Hematopoietic multipotent progenitor cell treated with erythropoietin and hydrocortisone succinate and interleukin-3 and kit ligand, for 6 days (in vitro differentiated cells): ENCODE data around the gene FGGY.
"Not testable (repeated sequence)": the region's sequence is repeated elsewhere in the genome, so short reads cannot be mapped to it uniquely, and the experiment has no call there.

Source experiments
- DNase-seq: peaks from one replicate; pipeline ENCODE4 v3.0.0-alpha.2; 2015

FGGY gene

GRCh38 chr1:59296358-59297256 lies at the start of gene FGGY:
TSS of gene FGGY (plus strand) at chr1:59297094. CDS start at chr1:59321550, 24,456 bp downstream.
- DNase-seq = peak; percentile 99

- no peak for DNase-seq
These were observed 48.1 kb upstream of the FGGY start for GRCh38 chr1:59248758-59249157.

GRCh38 chr1:59249396-59250137 lies 47.3 kb upstream of the FGGY start:
- no peak for DNase-seq

- not testable (repeated sequence) for DNase-seq
These were observed 45.8 kb upstream of the FGGY start for GRCh38 chr1:59251061-59251460.

GRCh38 chr1:59256429-59256828 lies 40.5 kb upstream of the FGGY start:
- DNase-seq = not testable (repeated sequence)

- DNase-seq = no peak
These were observed 38.4 kb upstream of the FGGY start for GRCh38 chr1:59258412-59259032.

- DNase-seq = no peak
These were observed 35.4 kb upstream of the FGGY start for GRCh38 chr1:59261537-59261936.

GRCh38 chr1:59262631-59263030 lies 34.3 kb upstream of the FGGY start:
- DNase-seq = no peak

GRCh38 chr1:59263111-59263510 lies 33.8 kb upstream of the FGGY start:
- DNase-seq = no peak

- no peak for DNase-seq
These were observed 31.3 kb upstream of the FGGY start for GRCh38 chr1:59265622-59266021.

- no peak for DNase-seq
These were observed 30.5 kb upstream of the FGGY start for GRCh38 chr1:59266180-59266926.

GRCh38 chr1:59266927-59267293 lies 30.0 kb upstream of the FGGY start:
- no peak for DNase-seq

- no peak for DNase-seq
These were observed 28.5 kb upstream of the FGGY start for GRCh38 chr1:59268406-59268805.

- DNase-seq = no peak
These were observed 25.2 kb upstream of the FGGY start for GRCh38 chr1:59271561-59272260.

- no peak for DNase-seq
These were observed 24.4 kb upstream of the FGGY start for GRCh38 chr1:59272507-59272906.

- no peak for DNase-seq
These were observed 20.4 kb upstream of the FGGY start for GRCh38 chr1:59276439-59276851.

- no peak for DNase-seq
These were observed 18.0 kb upstream of the FGGY start for GRCh38 chr1:59278780-59279354.

GRCh38 chr1:59279645-59280044 lies 17.2 kb upstream of the FGGY start:
- no peak for DNase-seq

GRCh38 chr1:59282951-59283350 lies 13.9 kb upstream of the FGGY start:
- DNase-seq = no peak

GRCh38 chr1:59285691-59286090 lies 11.2 kb upstream of the FGGY start:
- no peak for DNase-seq

- peak; percentile 35 for DNase-seq
These were observed 8.8 kb upstream of the FGGY start for GRCh38 chr1:59288046-59288445.

- no peak for DNase-seq
These were observed 7.3 kb upstream of the FGGY start for GRCh38 chr1:59289570-59289969.
